GM12875 (cell line): ENCODE results near the gene LSM3.
A peak's percentile ranks its signal among the peaks of the same experiment; 100 is the strongest.

Experiments used
- H3K4me3 ChIP-seq: one replicate; pipeline ENCODE4 v1.5.1; 2011; ENCODE audit warnings: low read depth, low read length, control low read depth
- TF ChIP-seq, protein P1 (sequence below): IDR thresholded peaks from 2 replicates; pipeline ENCODE4 v1.5.1; 2011; ENCODE audit warnings: low read depth, mild to moderate bottlenecking, control low read depth, inconsistent platforms, low read length, moderate library complexity, borderline replicate concordance; ENCODE audit not compliant: insufficient read depth

The LSM3 gene

DNA sequence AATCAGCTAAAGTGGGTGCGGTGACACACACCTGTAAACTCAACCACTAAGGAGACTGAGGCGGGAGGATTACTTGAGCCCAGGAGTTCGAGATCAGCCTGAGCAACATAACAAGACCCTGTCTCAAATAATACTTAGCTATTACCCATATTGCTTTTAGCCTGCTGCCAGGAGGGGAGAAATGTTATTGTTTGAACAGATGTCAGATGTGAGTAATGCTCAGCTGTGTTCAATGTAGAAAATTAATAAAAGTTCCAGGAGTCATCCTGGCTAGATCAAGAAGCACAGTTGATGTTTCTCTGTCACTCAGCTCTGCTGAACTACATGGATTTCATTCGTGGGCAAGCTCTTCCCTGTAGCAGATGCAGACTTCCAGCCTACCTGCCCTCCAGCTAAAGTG lies 22.2 kb downstream of the LSM3 start:
- TF ChIP-seq, protein P1, sequence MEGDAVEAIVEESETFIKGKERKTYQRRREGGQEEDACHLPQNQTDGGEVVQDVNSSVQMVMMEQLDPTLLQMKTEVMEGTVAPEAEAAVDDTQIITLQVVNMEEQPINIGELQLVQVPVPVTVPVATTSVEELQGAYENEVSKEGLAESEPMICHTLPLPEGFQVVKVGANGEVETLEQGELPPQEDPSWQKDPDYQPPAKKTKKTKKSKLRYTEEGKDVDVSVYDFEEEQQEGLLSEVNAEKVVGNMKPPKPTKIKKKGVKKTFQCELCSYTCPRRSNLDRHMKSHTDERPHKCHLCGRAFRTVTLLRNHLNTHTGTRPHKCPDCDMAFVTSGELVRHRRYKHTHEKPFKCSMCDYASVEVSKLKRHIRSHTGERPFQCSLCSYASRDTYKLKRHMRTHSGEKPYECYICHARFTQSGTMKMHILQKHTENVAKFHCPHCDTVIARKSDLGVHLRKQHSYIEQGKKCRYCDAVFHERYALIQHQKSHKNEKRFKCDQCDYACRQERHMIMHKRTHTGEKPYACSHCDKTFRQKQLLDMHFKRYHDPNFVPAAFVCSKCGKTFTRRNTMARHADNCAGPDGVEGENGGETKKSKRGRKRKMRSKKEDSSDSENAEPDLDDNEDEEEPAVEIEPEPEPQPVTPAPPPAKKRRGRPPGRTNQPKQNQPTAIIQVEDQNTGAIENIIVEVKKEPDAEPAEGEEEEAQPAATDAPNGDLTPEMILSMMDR, result no peak
- no peak overlapping the region for H3K4me3 ChIP-seq

DNA sequence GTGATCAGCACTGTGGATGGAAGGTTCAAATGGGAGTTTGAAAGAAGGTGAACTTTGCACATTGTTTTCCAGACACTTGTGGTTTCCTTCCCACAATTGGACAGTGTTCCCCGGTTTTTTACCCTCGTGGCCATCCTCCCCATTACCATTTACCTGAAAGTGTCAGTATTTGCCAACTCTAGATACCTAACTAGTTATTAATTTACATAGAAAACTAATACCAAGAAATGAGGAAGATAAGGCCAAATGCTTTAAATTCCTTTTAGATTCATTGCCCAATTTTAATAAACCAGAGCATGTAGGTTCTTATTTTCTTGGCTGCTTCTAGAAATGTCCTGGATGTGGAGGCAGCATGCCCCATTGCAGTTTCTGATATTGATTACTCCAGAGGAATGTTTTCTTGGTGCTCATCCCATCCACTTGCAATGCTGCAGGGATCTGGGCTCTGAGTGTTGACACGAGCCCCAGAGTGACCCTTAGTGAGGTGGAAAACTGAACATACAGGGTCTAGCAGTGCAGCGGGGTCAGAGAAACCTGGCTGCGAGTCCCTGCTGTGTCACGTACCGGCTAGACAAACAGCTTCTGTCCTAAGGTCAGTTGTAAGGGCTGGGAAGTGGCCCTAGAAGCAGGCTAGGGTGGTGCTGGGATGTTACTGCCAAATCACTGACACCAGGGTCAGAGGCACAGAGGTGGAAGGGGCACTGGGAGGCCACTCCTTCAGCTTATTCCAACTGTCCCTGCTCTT lies 23.5 kb downstream of the LSM3 start:
- TF ChIP-seq, protein P1, result no peak
- no peak overlapping the region for H3K4me3 ChIP-seq

DNA sequence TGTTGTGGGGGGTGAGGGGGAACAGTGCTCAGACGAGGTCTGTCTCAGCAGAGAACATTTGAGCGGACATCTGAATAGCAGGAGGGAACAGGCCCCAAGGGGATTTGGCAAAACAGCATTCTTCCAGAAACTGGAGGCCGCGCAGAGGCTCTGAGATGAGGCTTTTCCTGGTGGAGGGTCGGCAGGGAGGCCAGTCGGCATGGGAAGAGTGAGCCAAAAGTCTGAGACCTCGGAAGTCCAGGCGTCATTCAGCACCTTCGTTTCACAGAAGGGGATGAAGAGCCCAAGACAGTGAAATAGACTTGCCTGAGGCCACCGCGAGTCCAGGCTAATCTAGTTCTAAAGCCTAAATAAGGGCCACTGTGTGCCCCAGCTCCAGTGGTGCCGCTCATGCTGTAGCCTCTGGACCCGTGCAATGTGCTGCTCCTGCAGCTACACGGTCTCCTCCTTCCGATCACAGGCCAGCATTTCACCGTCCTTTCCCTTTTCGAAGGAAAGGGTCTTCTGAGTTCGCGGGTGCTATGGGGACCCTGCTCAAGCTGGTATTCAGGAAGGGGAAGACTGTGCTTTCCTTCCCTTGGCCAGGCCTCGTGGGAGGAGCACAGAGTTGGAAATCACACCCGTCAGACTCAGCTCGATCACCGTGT lies 24.4 kb downstream of the LSM3 start:
- no peak overlapping the region for H3K4me3 ChIP-seq
- TF ChIP-seq, protein P1, result no peak

DNA sequence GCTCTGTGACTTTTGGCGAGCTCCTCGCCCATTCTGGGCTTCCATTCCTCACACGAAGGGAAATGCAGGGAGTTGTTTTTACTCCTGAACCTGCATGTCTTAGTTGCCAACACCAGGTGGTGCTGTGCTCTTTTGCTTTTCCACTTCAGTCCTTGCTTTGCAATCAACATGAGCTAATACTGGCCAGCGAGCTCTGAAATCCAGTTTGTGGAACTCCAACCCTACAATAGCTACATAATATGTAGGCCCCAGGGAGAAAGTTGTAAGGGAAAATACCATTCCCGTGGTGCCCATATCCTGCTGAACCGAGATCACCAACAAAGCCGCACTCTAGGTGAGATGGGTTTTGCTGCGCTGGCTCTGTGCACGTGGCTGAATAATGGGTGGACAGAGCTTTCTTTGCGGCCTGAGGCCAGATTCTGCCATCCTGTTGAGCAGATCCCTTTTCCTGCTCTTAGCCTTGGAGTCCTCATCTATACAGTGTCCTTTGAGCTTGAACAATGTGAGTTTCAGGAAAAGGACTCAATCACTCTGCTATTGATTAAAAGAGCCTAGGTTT lies 25.0 kb downstream of the LSM3 start:
- TF ChIP-seq, protein P1, result peak; percentile 78
- H3K4me3 ChIP-seq, result no peak overlapping the region

DNA sequence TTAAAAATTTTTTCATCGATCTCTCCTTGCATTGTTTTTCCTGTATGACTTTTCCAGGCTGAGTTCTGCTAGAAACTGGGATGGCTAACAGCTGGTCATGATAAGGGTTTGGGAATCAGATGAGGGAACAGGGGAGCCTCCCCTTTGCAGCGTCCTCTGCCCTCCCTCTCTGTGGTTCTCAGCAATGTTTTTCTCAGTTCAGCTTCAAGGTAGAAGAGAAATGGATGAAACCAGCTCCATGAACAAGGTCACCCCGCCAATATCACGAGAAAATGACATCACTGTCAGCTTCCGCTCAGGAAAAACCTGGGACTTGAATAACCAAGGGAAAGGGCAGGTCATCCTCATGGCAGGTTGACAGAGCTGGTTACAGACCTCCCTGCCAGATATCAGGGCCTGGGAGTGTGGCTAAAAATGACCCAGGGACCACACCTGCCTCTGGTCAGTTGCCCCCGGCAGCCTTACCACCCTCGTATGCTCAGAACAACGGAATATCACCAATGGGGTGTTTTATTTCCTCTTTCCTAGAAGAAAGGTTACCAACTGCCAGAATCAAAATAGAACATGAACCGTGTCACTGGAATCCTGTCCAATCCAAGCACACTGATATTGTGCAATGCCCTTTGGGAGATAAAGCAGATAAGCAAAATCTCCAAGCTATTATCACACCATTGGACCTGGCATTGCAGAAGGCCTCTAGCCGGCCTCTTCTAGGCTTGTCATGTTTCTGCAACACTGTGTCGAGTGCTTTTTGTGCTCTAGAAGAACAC lies 26.1 kb downstream of the LSM3 start:
- TF ChIP-seq, protein P1, result no peak
- no peak overlapping the region for H3K4me3 ChIP-seq

DNA sequence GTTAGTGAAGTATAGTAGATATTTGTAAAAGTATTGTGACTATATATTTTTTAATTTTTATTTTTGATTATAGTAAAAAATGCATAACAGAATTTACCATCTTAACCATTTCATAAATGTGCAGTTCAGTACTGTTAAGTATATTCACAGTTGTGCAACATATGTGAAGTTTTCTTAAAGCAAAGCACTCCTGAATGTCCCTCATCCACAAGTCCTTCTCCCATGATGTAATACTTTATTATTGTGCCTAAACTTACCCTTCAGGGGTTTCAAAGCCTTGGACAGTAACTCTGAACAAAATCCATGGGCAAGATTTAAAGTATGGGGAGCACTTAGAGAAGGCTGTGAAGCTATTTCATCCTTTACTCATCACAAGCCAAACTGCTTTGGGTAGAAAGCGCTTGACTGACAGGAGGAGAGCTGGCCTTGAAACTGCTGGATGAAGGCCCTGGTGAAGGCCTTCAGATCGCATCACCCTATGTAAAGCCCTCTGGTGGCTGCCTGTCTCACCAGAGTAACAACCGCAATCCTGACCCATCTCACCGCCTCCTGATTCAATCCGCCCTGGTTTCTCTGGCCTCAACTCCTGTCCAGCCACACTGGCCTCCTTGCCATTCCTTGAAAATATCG lies 28.0 kb downstream of the LSM3 start:
- TF ChIP-seq, protein P1, result no peak
- H3K4me3 ChIP-seq, result no peak overlapping the region
